Activated CD4-positive, alpha-beta T cell treated with anti-CD3 and anti-CD28 coated beads for 36 hours (primary cell): ENCODE results near the gene IFNA14. TPM values are rescaled to one million over a fixed set of nuclear protein-coding genes. Genes with fewer than 3 reads are reported as not detected.

ENCODE experiments used
- ATAC-seq: fragments of 200-7000 bp; cut with Tn5 transposase; one replicate; pipeline ENCODE4 v1.10.0; 2021; ENCODE audit warnings: mild to moderate bottlenecking, moderate library complexity
- CTCF ChIA-PET: fragments of 350-600 bp; sonication (Branson Sonifier 250); formaldehyde crosslinking; loops from one replicate; lab custom pipeline; 2021; ENCODE audit warnings: antibody characterized with exemption; lab: Charles Lee
- POLR2A ChIA-PET: fragments of 350-600 bp; sonication (Branson Sonifier 250); formaldehyde crosslinking; loops from one replicate; lab custom pipeline; 2021; ENCODE audit warnings: antibody characterized with exemption, inconsistent platforms; lab: Charles Lee
- DNase-seq: peaks from one replicate; pipeline ENCODE4 v3.0.0-alpha.2; 2020
- H3K27ac Mint-ChIP-seq: one replicate; pipeline ENCODE4 v1.8.0; 2021; ENCODE audit warnings: mixed read lengths
- H3K27me3 Mint-ChIP-seq: one replicate; pipeline ENCODE4 v1.8.0; 2021; ENCODE audit warnings: mixed read lengths
- H3K36me3 Mint-ChIP-seq: one replicate; pipeline ENCODE4 v1.8.0; 2021; ENCODE audit warnings: low read depth, mixed read lengths
- H3K4me1 Mint-ChIP-seq: one replicate; pipeline ENCODE4 v1.8.0; 2021; ENCODE audit warnings: mixed read lengths
- H3K4me3 Mint-ChIP-seq: one replicate; pipeline ENCODE4 v1.8.0; 2021; ENCODE audit warnings: mild to moderate bottlenecking, moderate library complexity, mixed read lengths
- H3K9me3 Mint-ChIP-seq: one replicate; pipeline ENCODE4 v1.8.0; 2021; ENCODE audit warnings: low read depth, mixed read lengths
- intact Hi-C, 2 experiments: fragments of 100-400 bp; cut with DNase I in 1 of 2; cut with micrococcal nuclease in 1 of 2; formaldehyde crosslinking; loops; one replicate each; pipeline versions ENCODE4 v1.14.2 to v1.15.1; 2022 to 2024; cut with DNase I, micrococcal nuclease
- total RNA-seq, 2 experiments: library from RNA; stranded (reverse); gene quantifications; one replicate each; pipeline ENCODE4 v1.2.3, GENCODE V29; 2021

Gene IFNA14
- total RNA-seq: not detected

DNA sequence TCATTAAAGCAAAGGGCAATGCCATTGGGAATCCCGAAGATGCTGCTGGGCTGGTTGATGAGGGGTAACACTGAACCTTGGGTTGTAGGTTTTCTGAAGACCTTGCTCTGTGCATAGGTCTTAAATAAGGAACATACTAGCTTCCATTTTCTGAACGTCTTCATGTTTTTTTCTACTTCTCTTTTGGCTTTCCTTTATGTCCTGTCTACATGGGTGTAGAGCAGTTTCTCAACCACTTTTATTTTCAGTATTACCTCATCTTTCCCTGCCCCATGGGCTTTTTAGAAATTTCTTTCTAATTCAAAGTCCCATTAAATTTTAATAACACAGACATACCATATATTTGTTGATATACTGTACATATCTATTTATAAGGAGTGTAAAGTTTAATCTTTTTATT lies at the start of gene IFNA14:
IFNA14 (minus strand) TSS at position 95 of the 400 bp plus-strand sequence; CDS start at position 25, 70 bp downstream.
- ChIA-PET POLR2A (no interaction called here), CTCF (interaction anchor here (0.6 to 1.4 kb wide), 3 partner anchors 10 to 772 kb away, joined by 3 read pairs; no protein-coding TSS in a partner anchor)

GRCh38 chr9:21287280-21287679 lies 47.5 kb upstream of the IFNA14 start:
- no peaks in the 10 kb centered on the region for H3K36me3 Mint-ChIP-seq
- H3K9me3 Mint-ChIP-seq: no peaks in the 10 kb centered on the region
- POLR2A ChIA-PET: no interaction called here
- CTCF ChIA-PET: interaction anchor here (0.6 kb wide), 1 partner anchor 149 kb away, joined by 3 read pairs; no protein-coding TSS in a partner anchor
- intact Hi-C loops: no loop called here
- no peaks in the 10 kb centered on the region for H3K4me1 Mint-ChIP-seq
- no peak overlapping the region for H3K4me3 Mint-ChIP-seq
- ATAC-seq (no peak), DNase-seq (no peak)
- H3K27me3 Mint-ChIP-seq: peaks cover 27% of the 10 kb centered on the region
- H3K27ac Mint-ChIP-seq: no peak overlapping the region

More for the DNA sequence above, at the start of gene IFNA14:
- H3K4me1 Mint-ChIP-seq: peaks cover 10% of the 10 kb centered on the region
- no peak within 1 kb of the TSS for H3K4me3 Mint-ChIP-seq
- ATAC-seq (no peak), DNase-seq (no peak)
- peaks cover 7% of the 10 kb centered on the region for H3K27me3 Mint-ChIP-seq
- intact Hi-C loops: loop anchor here (5.0 to 10.0 kb wide), 3 partner anchors 77 to 547 kb away; no protein-coding TSS in a partner anchor
- H3K9me3 Mint-ChIP-seq: no peaks in the 10 kb centered on the region
- H3K27ac Mint-ChIP-seq: no peak within 1 kb of the TSS
- no peaks in the 10 kb centered on the region for H3K36me3 Mint-ChIP-seq

GRCh38 chr9:21286659-21287058 lies 46.9 kb upstream of the IFNA14 start:
- Mint-ChIP-seq H3K4me3 (no peak overlapping the region), H3K36me3 (no peaks in the 10 kb centered on the region), H3K27me3 (peaks cover 24% of the 10 kb centered on the region), H3K9me3 (no peaks in the 10 kb centered on the region), H3K4me1 (no peaks in the 10 kb centered on the region), H3K27ac (no peak overlapping the region)
- CTCF ChIA-PET: no interaction called here
- no peak for ATAC-seq
- intact Hi-C loops: no loop called here
- no peak for DNase-seq
- POLR2A ChIA-PET: no interaction called here

DNA sequence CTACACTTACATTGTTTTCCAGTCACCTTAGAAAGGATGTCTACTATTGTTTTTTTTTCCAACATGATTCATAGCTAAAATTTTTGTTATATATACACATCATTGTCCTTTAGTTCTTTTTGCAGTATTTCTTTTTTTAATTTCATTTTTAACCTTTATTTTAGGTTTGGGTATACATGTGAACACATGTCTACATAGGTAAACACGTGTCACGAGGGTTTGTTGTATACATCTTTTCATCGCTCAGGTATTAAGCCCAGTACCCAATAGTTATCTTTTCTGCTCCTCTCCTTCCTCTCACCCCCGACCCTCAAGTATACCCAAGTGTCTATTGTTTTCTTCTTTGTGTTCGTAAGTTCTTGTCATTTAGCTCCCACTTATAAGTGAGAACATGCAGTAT lies 46.3 kb upstream of the IFNA14 start:
- Mint-ChIP-seq H3K4me3 (no peak overlapping the region), H3K36me3 (no peaks in the 10 kb centered on the region), H3K27ac (no peak overlapping the region), H3K9me3 (no peaks in the 10 kb centered on the region), H3K4me1 (no peaks in the 10 kb centered on the region), H3K27me3 (peaks cover 27% of the 10 kb centered on the region)
- POLR2A ChIA-PET: no interaction called here
- intact Hi-C loops: no loop called here
- CTCF ChIA-PET: no interaction called here
- ATAC-seq: no peak
- DNase-seq: no peak

DNA sequence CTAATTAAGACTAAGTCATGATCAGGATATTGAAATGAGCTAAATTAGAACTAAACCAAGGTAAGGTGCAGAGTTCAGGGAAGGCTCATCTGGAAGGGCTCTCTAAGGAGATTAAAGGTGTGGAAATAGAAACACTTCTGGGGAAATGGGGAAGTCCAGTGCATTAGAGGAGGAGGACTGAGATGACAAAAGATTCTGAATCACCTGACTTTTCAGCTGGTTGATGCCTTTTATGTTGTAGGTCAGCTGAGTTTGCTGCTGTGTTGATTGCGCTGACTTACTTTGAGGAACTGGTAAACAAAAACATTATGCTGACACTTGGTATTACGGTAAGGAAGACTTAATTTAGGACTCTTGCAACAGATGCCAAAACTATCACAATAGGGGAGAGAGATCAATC lies 41.5 kb upstream of the IFNA14 start:
- Mint-ChIP-seq H3K4me1 (no peaks in the 10 kb centered on the region), H3K27me3 (peaks cover 11% of the 10 kb centered on the region), H3K27ac (no peak overlapping the region), H3K9me3 (no peaks in the 10 kb centered on the region), H3K36me3 (no peaks in the 10 kb centered on the region), H3K4me3 (no peak overlapping the region)
- DNase-seq: no peak
- ChIA-PET CTCF (no interaction called here), POLR2A (no interaction called here)
- no peak for ATAC-seq
- intact Hi-C loops: no loop called here

DNA sequence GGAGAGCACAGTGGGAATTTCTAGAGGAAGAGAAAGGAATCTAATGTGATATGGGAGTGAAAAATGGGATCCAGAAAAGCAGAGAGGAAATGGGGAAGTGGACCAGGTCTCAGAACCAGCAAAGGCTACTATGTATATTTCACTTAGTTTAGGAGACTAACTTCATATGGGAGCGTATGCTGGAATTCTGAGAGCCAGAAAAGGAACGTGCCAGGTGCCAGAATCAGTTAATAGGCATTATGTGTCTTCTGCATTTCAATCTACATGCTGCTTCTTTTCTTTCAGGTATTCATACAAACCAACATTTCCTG lies 28.5 kb upstream of the IFNA14 start:
- no peaks in the 10 kb centered on the region for H3K4me1 Mint-ChIP-seq
- no peak for ATAC-seq
- peaks cover 7% of the 10 kb centered on the region for H3K27me3 Mint-ChIP-seq
- intact Hi-C loops: no loop called here
- no peak overlapping the region for H3K27ac Mint-ChIP-seq
- ChIA-PET CTCF (interaction anchor here (0.9 kb wide), 1 partner anchor 16 kb away, joined by 3 read pairs; no protein-coding TSS in a partner anchor), POLR2A (no interaction called here)
- H3K9me3 Mint-ChIP-seq: peaks cover 3% of the 10 kb centered on the region
- H3K36me3 Mint-ChIP-seq: no peaks in the 10 kb centered on the region
- no peak for DNase-seq
- no peak overlapping the region for H3K4me3 Mint-ChIP-seq

DNA sequence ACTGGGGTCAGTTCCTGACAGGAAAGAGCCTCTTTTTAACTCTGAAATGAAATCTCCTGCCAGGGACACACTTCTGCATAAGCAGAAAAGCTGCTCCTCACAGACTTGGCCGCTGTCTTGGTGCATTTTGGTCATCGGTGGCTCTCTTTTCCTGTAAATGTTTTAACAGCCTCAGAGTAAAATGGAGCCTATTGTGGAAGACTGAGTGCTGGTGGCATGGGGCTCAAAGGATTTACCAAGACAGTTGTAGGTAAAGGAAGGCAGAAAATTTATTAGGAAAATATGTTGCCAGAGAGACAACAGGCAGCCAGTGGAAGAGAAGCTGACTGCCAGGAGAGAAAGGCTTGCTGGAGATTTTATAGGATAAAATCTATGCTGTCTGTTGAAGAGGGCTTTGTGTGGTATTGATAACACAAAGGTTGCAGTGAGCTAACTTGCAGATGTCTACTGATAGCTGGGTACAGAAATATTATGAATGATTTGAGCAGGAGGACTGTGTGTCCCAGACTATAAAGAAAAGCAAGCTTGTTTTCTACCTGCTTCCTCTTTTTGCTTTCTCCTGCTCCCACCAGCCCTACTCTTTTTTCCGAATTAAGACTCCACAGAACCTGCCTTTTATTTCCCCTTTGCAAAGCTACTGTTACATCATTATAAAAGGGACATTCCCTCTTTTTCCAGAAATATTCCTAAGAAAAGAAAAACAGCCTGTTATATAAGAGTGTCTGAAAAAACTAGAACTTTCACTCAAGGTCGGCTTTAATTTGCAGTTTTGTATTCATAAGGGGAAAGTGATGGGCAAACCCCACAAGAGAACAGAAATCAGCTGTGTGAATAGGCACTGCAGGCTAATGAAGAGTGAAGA lies 27.9 kb upstream of the IFNA14 start:
- POLR2A ChIA-PET: no interaction called here
- ATAC-seq (no peak), DNase-seq (no peak)
- intact Hi-C loops: no loop called here
- Mint-ChIP-seq H3K27me3 (peaks cover 5% of the 10 kb centered on the region), H3K4me3 (no peak overlapping the region), H3K9me3 (peaks cover 3% of the 10 kb centered on the region), H3K36me3 (no peaks in the 10 kb centered on the region), H3K4me1 (no peaks in the 10 kb centered on the region), H3K27ac (no peak overlapping the region)
- CTCF ChIA-PET: interaction anchor here (0.7 to 1.4 kb wide), 3 partner anchors 16 to 189 kb away, joined by 3 read pairs; no protein-coding TSS in a partner anchor

- Mint-ChIP-seq H3K36me3 (no peaks in the 10 kb centered on the region), H3K9me3 (peaks cover 3% of the 10 kb centered on the region), H3K27me3 (peaks cover 3% of the 10 kb centered on the region), H3K4me1 (no peaks in the 10 kb centered on the region), H3K27ac (no peak overlapping the region), H3K4me3 (no peak overlapping the region)
- DNase-seq (no peak), ATAC-seq (no peak)
- ChIA-PET CTCF (interaction anchor here (0.7 to 1.4 kb wide), 3 partner anchors 16 to 188 kb away, joined by 3 read pairs; no protein-coding TSS in a partner anchor), POLR2A (no interaction called here)
- intact Hi-C loops: no loop called here
These were observed 27.1 kb upstream of the IFNA14 start for GRCh38 chr9:21266733-21267484.

GRCh38 chr9:21265421-21266189 lies 25.8 kb upstream of the IFNA14 start:
- no peaks in the 10 kb centered on the region for H3K36me3 Mint-ChIP-seq
- peaks cover 2% of the 10 kb centered on the region for H3K27me3 Mint-ChIP-seq
- no peak for DNase-seq
- no peak overlapping the region for H3K4me3 Mint-ChIP-seq
- POLR2A ChIA-PET: interaction anchor here (0.6 kb wide), 1 partner anchor 182 kb away, joined by 4 read pairs; no protein-coding TSS in a partner anchor
- H3K4me1 Mint-ChIP-seq: no peaks in the 10 kb centered on the region
- no peak for ATAC-seq
- H3K9me3 Mint-ChIP-seq: no peaks in the 10 kb centered on the region
- H3K27ac Mint-ChIP-seq: no peak overlapping the region
- intact Hi-C loops: no loop called here
- CTCF ChIA-PET: interaction anchor here (0.7 to 1.4 kb wide), 3 partner anchors 14 to 52 kb away, joined by 3 read pairs; no protein-coding TSS in a partner anchor

- Mint-ChIP-seq H3K27me3 (peaks cover 4% of the 10 kb centered on the region), H3K4me3 (no peak overlapping the region), H3K9me3 (no peaks in the 10 kb centered on the region), H3K27ac (no peak overlapping the region), H3K4me1 (peaks cover 4% of the 10 kb centered on the region), H3K36me3 (no peaks in the 10 kb centered on the region)
- ChIA-PET POLR2A (no interaction called here), CTCF (no interaction called here)
- ATAC-seq (no peak), DNase-seq (no peak)
- intact Hi-C loops: no loop called here
These were observed 15.9 kb upstream of the IFNA14 start for GRCh38 chr9:21255538-21256212.
